Stimulated activated CD4-positive, alpha-beta T cell treated with anti-CD3 and anti-CD28 coated beads, Interleukin-1b, Interleukin-23, amount 100 ng/mL, for 24 hours (primary cell): Measurements from ENCODE around the gene NHS.
A peak's percentile ranks its signal among the peaks of the same experiment; 100 is the strongest.

Experiments
- DNase-seq, 4 experiments: peaks; one replicate each; pipeline ENCODE4 v3.0.0-alpha.2; 2020; ENCODE audit warnings: low read depth in 4 of 4, low spot score in 1 of 4

NHS gene

GRCh38 chrX:17719711-17720110, 344.7 kb downstream of the NHS start:
- no peak for DNase-seq

GRCh38 chrX:17721715-17722114, 346.7 kb downstream of the NHS start:
- DNase-seq, result no peak

GRCh38 chrX:17725181-17725580, 350.2 kb downstream of the NHS start:
- DNase-seq, result no peak

GRCh38 chrX:17732138-17732783, 357.3 kb downstream of the NHS start:
- DNase-seq, result no peak

GRCh38 chrX:17735406-17735805, 360.4 kb downstream of the NHS start:
- no peak for DNase-seq

- no peak for DNase-seq
Observed at GRCh38 chrX:17736478-17736855, 361.5 kb downstream of the NHS start.

GRCh38 chrX:17736856-17737709, 362.1 kb downstream of the NHS start, which contains the start of gene SCML1:
Gene SCML1 (plus strand): TSS chrX:17737493. CDS start chrX:17744187, 6,694 bp downstream.
- DNase-seq, result peak; percentile 61 to 83 (median 72)

GRCh38 chrX:17737710-17737985, 362.6 kb downstream of the NHS start:
- DNase-seq, result no peak

GRCh38 chrX:17737986-17738713, 363.1 kb downstream of the NHS start:
- DNase-seq, result no peak

GRCh38 chrX:17738737-17739535, 363.9 kb downstream of the NHS start:
- DNase-seq, result no peak

- DNase-seq, result no peak
Observed at GRCh38 chrX:17740137-17741122, 365.4 kb downstream of the NHS start.

- no peak for DNase-seq
Observed at GRCh38 chrX:17741123-17741511, 366.1 kb downstream of the NHS start.

GRCh38 chrX:17743913-17744312, 368.9 kb downstream of the NHS start:
- DNase-seq, result no peak

GRCh38 chrX:17744896-17745523, 370.0 kb downstream of the NHS start:
- no peak for DNase-seq

- DNase-seq, result no peak
Observed at GRCh38 chrX:17747692-17748091, 372.7 kb downstream of the NHS start.

- DNase-seq, result no peak
Observed at GRCh38 chrX:17748684-17749083, 373.7 kb downstream of the NHS start.

- no peak for DNase-seq
Observed at GRCh38 chrX:17750436-17750835, 375.4 kb downstream of the NHS start.

- DNase-seq, result no peak
Observed at GRCh38 chrX:17758382-17758781, 383.4 kb downstream of the NHS start.

GRCh38 chrX:17759990-17760389, 385.0 kb downstream of the NHS start:
- no peak for DNase-seq

GRCh38 chrX:17767734-17768133, 392.7 kb downstream of the NHS start:
- no peak for DNase-seq
